HEK293 (cell line): ENCODE results near the gene TBXA2R.
A peak's percentile ranks its signal among the peaks of the same experiment; 100 is the strongest.

ENCODE experiments used
- AEBP2 ChIP-seq: fragments of 450-650 bp; formaldehyde crosslinking; IDR thresholded peaks from 2 replicates; pipeline ENCODE4 v1.5.1; 2016; ENCODE audit warnings: missing biosample characterization, missing genetic modification characterization, borderline replicate concordance
- CTCF ChIP-seq: fragments of 450-650 bp; formaldehyde crosslinking; IDR thresholded peaks from 2 replicates; pipeline ENCODE4 v1.5.1; 2016; ENCODE audit warnings: missing biosample characterization, missing genetic modification characterization
- GFI1B ChIP-seq: fragments of 450-650 bp; formaldehyde crosslinking; IDR thresholded peaks from 2 replicates; pipeline ENCODE4 v1.5.1; 2016; ENCODE audit warnings: missing biosample characterization, missing genetic modification characterization
- PRDM2 ChIP-seq: fragments of 450-650 bp; formaldehyde crosslinking; IDR thresholded peaks from 2 replicates; pipeline ENCODE4 v1.5.1; 2016; ENCODE audit warnings: missing biosample characterization, missing genetic modification characterization, borderline replicate concordance
- REPIN1 ChIP-seq: fragments of 450-650 bp; formaldehyde crosslinking; IDR thresholded peaks from 2 replicates; pipeline ENCODE4 v1.5.1; 2017; ENCODE audit warnings: missing biosample characterization, missing genetic modification characterization, low read depth
- ZBTB21 ChIP-seq: fragments of 450-650 bp; formaldehyde crosslinking; IDR thresholded peaks from 2 replicates; pipeline ENCODE4 v1.5.1; 2017; ENCODE audit warnings: missing biosample characterization, missing genetic modification characterization
- ZNF132 ChIP-seq: fragments of 450-650 bp; formaldehyde crosslinking; IDR thresholded peaks from 2 replicates; pipeline ENCODE4 v1.5.1; 2017; ENCODE audit warnings: missing biosample characterization, missing genetic modification characterization, borderline replicate concordance
- ZNF140 ChIP-seq: fragments of 450-650 bp; formaldehyde crosslinking; IDR thresholded peaks from 2 replicates; pipeline ENCODE4 v1.5.1; 2016; ENCODE audit warnings: missing biosample characterization, missing genetic modification characterization
- ZNF175 ChIP-seq: fragments of 450-650 bp; formaldehyde crosslinking; IDR thresholded peaks from 2 replicates; pipeline ENCODE4 v1.5.1; 2016; ENCODE audit warnings: missing biosample characterization, missing genetic modification characterization
- ZNF19 ChIP-seq: fragments of 450-650 bp; formaldehyde crosslinking; IDR thresholded peaks from 2 replicates; pipeline ENCODE4; 2016; ENCODE audit warnings: missing biosample characterization, missing genetic modification characterization, low read depth
- ZNF311 ChIP-seq: fragments of 450-650 bp; formaldehyde crosslinking; IDR thresholded peaks from 2 replicates; pipeline ENCODE4 v1.5.1; 2017; ENCODE audit warnings: missing biosample characterization, missing genetic modification characterization, borderline replicate concordance
- ZNF518A ChIP-seq: fragments of 450-650 bp; formaldehyde crosslinking; conservative IDR thresholded peaks from 2 replicates; pipeline ENCODE4 v1.5.1; 2016; ENCODE audit warnings: low read depth, missing biosample characterization, missing genetic modification characterization
- ZNF521 ChIP-seq: fragments of 450-650 bp; formaldehyde crosslinking; IDR thresholded peaks from 2 replicates; pipeline ENCODE4 v1.5.1; 2017; ENCODE audit warnings: missing biosample characterization, mild to moderate bottlenecking, missing genetic modification characterization
- ZNF558 ChIP-seq: fragments of 450-650 bp; formaldehyde crosslinking; IDR thresholded peaks from 2 replicates; pipeline ENCODE4 v1.5.1; 2016; ENCODE audit warnings: missing biosample characterization, missing genetic modification characterization
- ZNF561 ChIP-seq: fragments of 450-650 bp; IDR thresholded peaks from 2 replicates; pipeline ENCODE4 v1.5.1; 2018; ENCODE audit warnings: missing biosample characterization, missing genetic modification characterization, borderline replicate concordance
- ZNF571 ChIP-seq: fragments of 450-650 bp; formaldehyde crosslinking; IDR thresholded peaks from 2 replicates; pipeline ENCODE4 v1.5.0; 2017; ENCODE audit warnings: missing biosample characterization, missing genetic modification characterization
- ZNF585B ChIP-seq: fragments of 450-650 bp; formaldehyde crosslinking; IDR thresholded peaks from 2 replicates; pipeline ENCODE4 v1.5.1; 2016; ENCODE audit warnings: missing biosample characterization, missing genetic modification characterization
- ZNF610 ChIP-seq: fragments of 450-650 bp; formaldehyde crosslinking; IDR thresholded peaks from 2 replicates; pipeline ENCODE4 v1.5.1; 2016; ENCODE audit warnings: missing biosample characterization, missing genetic modification characterization, borderline replicate concordance
- ZNF747 ChIP-seq: fragments of 450-650 bp; formaldehyde crosslinking; IDR thresholded peaks from 2 replicates; pipeline ENCODE4 v1.5.1; 2016; ENCODE audit warnings: missing biosample characterization, missing genetic modification characterization
- ZNF76 ChIP-seq: fragments of 450-650 bp; formaldehyde crosslinking; IDR thresholded peaks from 2 replicates; pipeline ENCODE4; 2016; ENCODE audit warnings: low read depth, missing biosample characterization, missing genetic modification characterization, borderline replicate concordance
- ZNF777 ChIP-seq: fragments of 450-650 bp; formaldehyde crosslinking; IDR thresholded peaks from 2 replicates; pipeline ENCODE4 v1.5.1; 2017; ENCODE audit warnings: missing biosample characterization, missing genetic modification characterization, borderline replicate concordance
- ZNF792 ChIP-seq: fragments of 450-650 bp; formaldehyde crosslinking; IDR thresholded peaks from 2 replicates; pipeline ENCODE4 v1.5.1; 2016; ENCODE audit warnings: missing biosample characterization, missing genetic modification characterization
- ZSCAN18 ChIP-seq: fragments of 450-650 bp; formaldehyde crosslinking; IDR thresholded peaks from 2 replicates; pipeline ENCODE4 v1.5.1; 2016; ENCODE audit warnings: missing biosample characterization, missing genetic modification characterization

The TBXA2R gene

GRCh38 chr19:3557461-3558248 lies 49.0 kb downstream of the TBXA2R start, which contains the start of gene MFSD12 (continued):
- no peak for TF ChIP-seq ZNF140 (tag by site-specific recombination)
- no peak for TF ChIP-seq AEBP2
- TF ChIP-seq ZNF311 = no peak
- no peak; the same call in 1 of the 2 replicates for TF ChIP-seq ZSCAN18 (tag by site-specific recombination)
- TF ChIP-seq ZNF521 = no peak
- no peak for TF ChIP-seq ZNF132 (tag by site-specific recombination)
- TF ChIP-seq ZNF76 = 0 out of 2 replicates have a peak, but pooled peaks have one; percentile 27
- no peak for TF ChIP-seq ZNF792 (tag by site-specific recombination)
- no peak for TF ChIP-seq ZNF585B (tag by site-specific recombination)
- no peak for TF ChIP-seq ZNF19 (tag by site-specific recombination)
- no peak for TF ChIP-seq ZNF175 (tag by site-specific recombination)
- no peak for TF ChIP-seq ZNF518A (tag by site-specific recombination)
- TF ChIP-seq PRDM2 (tag by site-specific recombination) = no peak
- TF ChIP-seq GFI1B (tag by site-specific recombination) = no peak
- TF ChIP-seq CTCF (tag by site-specific recombination) = no peak
- no peak for TF ChIP-seq ZNF571
- peak; percentile 70; the same call in 1 of the 2 replicates for TF ChIP-seq REPIN1 (tag by site-specific recombination)
- TF ChIP-seq ZNF610 (tag by site-specific recombination) = peak; percentile 69; the same call in 1 of the 2 replicates
- 0 out of 2 replicates have a peak, but pooled peaks have one; percentile 45 for TF ChIP-seq ZNF561 (tag by site-specific recombination)
- no peak for TF ChIP-seq ZNF558
- TF ChIP-seq ZBTB21 (tag by site-specific recombination) = no peak; the same call in 1 of the 2 replicates
- peak; percentile 52; the same call in 1 of the 2 replicates for TF ChIP-seq ZNF777 (tag by site-specific recombination)
- TF ChIP-seq ZNF747 (tag by site-specific recombination) = no peak
